ENCODE data around the gene CEP70. TPM values are rescaled to one million over a fixed set of nuclear protein-coding genes. Genes with fewer than 3 reads are reported as not detected.

CEP70 gene
- total and polyA plus RNA-seq, 2 donors (not counting 1 experiment from before 2014, with no cell fraction given) = 1.00 to 9.6 TPM

DNA sequence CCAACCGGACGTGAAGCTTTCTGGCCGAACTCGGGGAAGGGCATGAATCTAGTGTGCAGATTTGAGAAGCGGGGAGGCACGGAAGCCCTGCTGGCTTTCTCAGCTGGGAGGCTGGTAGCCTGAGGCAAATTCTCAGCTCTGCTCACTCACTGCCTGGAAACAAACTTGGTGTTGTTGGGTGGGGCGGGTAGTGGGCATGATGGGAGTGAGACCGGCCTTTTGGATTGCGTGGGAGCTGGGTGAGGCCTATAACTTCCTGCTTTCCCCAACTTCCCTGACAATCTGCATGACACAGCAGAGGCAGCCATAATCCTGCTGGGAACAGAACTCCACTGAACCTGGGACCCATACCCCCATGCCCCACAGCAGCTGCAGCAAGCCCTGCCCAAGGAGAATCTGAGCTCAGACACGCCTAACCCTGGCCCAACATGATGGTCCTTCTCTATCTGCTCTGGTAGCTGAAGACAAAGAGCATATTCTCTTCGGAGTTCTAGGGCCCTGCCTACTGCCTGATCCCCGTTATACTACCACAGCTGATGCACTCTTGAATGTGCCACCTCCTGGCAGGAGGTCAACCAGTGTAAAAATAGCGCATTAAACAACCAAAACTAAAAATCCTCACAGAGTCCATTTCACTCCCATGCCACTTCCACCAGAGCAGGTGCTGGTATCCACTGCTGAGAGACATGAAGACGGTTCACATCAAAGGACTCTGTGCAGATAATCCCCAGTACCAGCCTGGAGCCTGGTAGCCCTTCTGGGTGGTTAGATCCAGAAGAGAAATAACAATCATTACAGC, 44.7 kb downstream of the CEP70 start:
- H3K9me3 Mint-ChIP-seq (ENCODE audit: insufficient read depth) = peaks cover 11% of the 10 kb centered on the region
- Histone ChIP-seq H3K27ac (ENCODE audit: low read length in 2 of 2) (no peak overlapping the region), H3K79me2 (ENCODE audit: control insufficient read depth, insufficient read depth, low read length) (no peaks in the 10 kb centered on the region), H2AFZ (ENCODE audit: insufficient read depth, low read depth, low read length, poor library complexity, severe bottlenecking) (no peak overlapping the region), H3K9me3 (ENCODE audit: control extremely low read depth in 1 of 3, control insufficient read depth in 2 of 3, insufficient read depth in 1 of 3, low read length in 2 of 3) (peaks cover 0 to 27% (median 13%) of the 10 kb centered on the region in 3 donors), H3K27me3 (replicated peaks in 1 of 4; ENCODE audit: control extremely low read depth in 1 of 4, control insufficient read depth in 3 of 4, insufficient read depth in 4 of 4, low read length in 3 of 4) (no peaks in the 10 kb centered on the region), H3K36me3 (replicated peaks in 1 of 2; ENCODE audit: control extremely low read depth in 1 of 2, control insufficient read depth in 1 of 2, extremely low read depth in 1 of 2, insufficient read depth in 2 of 2, low read length in 1 of 2) (no peaks in the 10 kb centered on the region), H3K4me1 (ENCODE audit: control insufficient read depth in 2 of 2, insufficient read depth in 2 of 2, low read length in 2 of 2) (no peaks in the 10 kb centered on the region), H3K4me2 (replicated peaks; ENCODE audit: low read depth, low read length, poor library complexity, severe bottlenecking) (no peak overlapping the region), H3K4me3 (ENCODE audit: control extremely low read depth in 1 of 5, extremely low read depth in 1 of 5, insufficient read depth in 1 of 5, low read depth in 2 of 5, low read length in 4 of 5) (no peak overlapping the region), H4K20me1 (ENCODE audit: control insufficient read depth, insufficient read depth, low read length, poor library complexity, severe bottlenecking) (no peaks in the 10 kb centered on the region), H3K9ac (ENCODE audit: low read length) (no peak overlapping the region)
- ChIA-PET CTCF (no interaction called here), POLR2A (no interaction called here)
- TF ChIP-seq CTCF (IDR thresholded peaks at IDR 0.05) (no peak), EZH2 (IDR thresholded peaks at IDR 0.05; ENCODE audit: borderline replicate concordance, insufficient read depth, low read depth, low read length, poor library complexity, severe bottlenecking) (no peak)
- DNase-seq (no peak), ATAC-seq (ENCODE audit: low read depth) (no peak)
- H3K27me3 Mint-ChIP-seq = no peaks in the 10 kb centered on the region
- intact Hi-C loops (cut with micrococcal nuclease) = no loop called here
- WGBS (ENCODE audit: insufficient coverage) = 95% methylated on average over 11 of the region's 14 CpGs
- H3K4me3 Mint-ChIP-seq = no peak overlapping the region
- H3K27ac Mint-ChIP-seq = no peak overlapping the region
- no peaks in the 10 kb centered on the region for H3K4me1 Mint-ChIP-seq

DNA sequence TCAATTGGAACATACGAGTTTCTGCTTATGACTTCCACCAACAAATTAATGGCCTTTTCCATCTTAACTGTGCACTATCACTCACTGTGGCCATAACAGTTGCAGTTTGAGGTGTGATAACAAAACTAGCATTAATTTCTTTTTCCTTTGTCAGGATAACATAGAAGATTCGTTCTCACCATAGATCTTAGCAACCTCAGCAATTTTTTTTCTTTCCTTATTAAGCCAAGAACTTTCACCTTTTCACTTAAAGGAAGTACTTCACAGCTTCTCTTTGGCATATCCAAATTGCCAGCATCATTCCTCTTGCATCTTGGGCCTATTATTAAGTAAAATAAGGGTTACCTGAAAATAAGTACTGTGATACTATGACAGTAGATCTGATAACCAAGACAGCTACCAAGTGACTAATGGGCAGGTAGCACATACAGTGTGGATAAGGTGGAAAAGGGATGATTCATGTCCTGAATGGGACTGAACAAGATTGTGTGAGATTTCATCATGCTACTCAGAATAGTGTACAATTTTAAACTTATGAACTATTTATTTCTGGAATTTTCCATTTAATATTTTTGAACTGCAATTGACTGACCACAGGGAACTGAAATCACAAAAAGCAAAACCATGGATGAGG, 46.6 kb downstream of the CEP70 start:
- Mint-ChIP-seq H3K4me1 (no peaks in the 10 kb centered on the region), H3K27ac (no peak overlapping the region), H3K27me3 (no peaks in the 10 kb centered on the region), H3K4me3 (no peak overlapping the region), H3K9me3 (ENCODE audit: insufficient read depth) (peaks cover 11% of the 10 kb centered on the region)
- TF ChIP-seq EZH2 (IDR thresholded peaks at IDR 0.05; ENCODE audit: borderline replicate concordance, insufficient read depth, low read depth, low read length, poor library complexity, severe bottlenecking) (no peak), CTCF (IDR thresholded peaks at IDR 0.05) (no peak)
- ChIA-PET POLR2A (no interaction called here), CTCF (no interaction called here)
- H3K4me2 ChIP-seq (replicated peaks; ENCODE audit: low read depth, low read length, poor library complexity, severe bottlenecking) = no peak overlapping the region
- H4K20me1 ChIP-seq (ENCODE audit: control insufficient read depth, insufficient read depth, low read length, poor library complexity, severe bottlenecking) = no peaks in the 10 kb centered on the region
- DNase-seq = no peak
- no CpG with 5 or more reads among the region's 2 CpGs for WGBS (ENCODE audit: insufficient coverage)
- H3K27me3 ChIP-seq (replicated peaks in 1 of 4; ENCODE audit: control extremely low read depth in 1 of 4, control insufficient read depth in 3 of 4, insufficient read depth in 4 of 4, low read length in 3 of 4) = no peaks in the 10 kb centered on the region
- no peaks in the 10 kb centered on the region for H3K4me1 ChIP-seq (ENCODE audit: control insufficient read depth in 2 of 2, insufficient read depth in 2 of 2, low read length in 2 of 2)
- no peaks in the 10 kb centered on the region for H3K79me2 ChIP-seq (ENCODE audit: control insufficient read depth, insufficient read depth, low read length)
- ATAC-seq (ENCODE audit: low read depth) = no peak
- H3K9me3 ChIP-seq (ENCODE audit: control extremely low read depth in 1 of 3, control insufficient read depth in 2 of 3, insufficient read depth in 1 of 3, low read length in 2 of 3) = peaks cover 0 to 36% (median 23%) of the 10 kb centered on the region in 3 donors
- no peak overlapping the region for H3K9ac ChIP-seq (ENCODE audit: low read length)
- H3K4me3 ChIP-seq (ENCODE audit: control extremely low read depth in 1 of 5, extremely low read depth in 1 of 5, insufficient read depth in 1 of 5, low read depth in 2 of 5, low read length in 4 of 5) = no peak overlapping the region
- H3K36me3 ChIP-seq (replicated peaks in 1 of 2; ENCODE audit: control extremely low read depth in 1 of 2, control insufficient read depth in 1 of 2, extremely low read depth in 1 of 2, insufficient read depth in 2 of 2, low read length in 1 of 2) = no peaks in the 10 kb centered on the region
- intact Hi-C loops (cut with micrococcal nuclease) = no loop called here
- H2AFZ ChIP-seq (ENCODE audit: insufficient read depth, low read depth, low read length, poor library complexity, severe bottlenecking) = no peak overlapping the region
- H3K27ac ChIP-seq (ENCODE audit: low read length in 2 of 2) = no peak overlapping the region

Measured in B cell (primary cell).